ENCODE results near the gene ARVCF. TPM values are rescaled to one million over a fixed set of nuclear protein-coding genes. Genes with fewer than 3 reads are reported as not detected.

The ARVCF gene
- total and polyA plus RNA-seq, 2 experiments from 2014 or later = 15.6 to 122 TPM

GRCh38 chr22:20051927-20052308 is 35.3 kb upstream of the ARVCF start:
- H3K36me3 Mint-ChIP-seq (ENCODE audit: low read depth) = peaks cover 21% of the 10 kb centered on the region
- H3K4me1 Mint-ChIP-seq = no peaks in the 10 kb centered on the region
- no peak for ATAC-seq
- Histone ChIP-seq H3K27ac (ENCODE audit: low read depth) (no peak overlapping the region), H3F3A (replicated peaks; ENCODE audit: low read depth) (no peaks in the 10 kb centered on the region), H3K79me2 (replicated peaks; ENCODE audit: insufficient read depth) (no peaks in the 10 kb centered on the region), H2AFZ (no peak overlapping the region), H3K4me2 (no peak overlapping the region), H3K9me2 (ENCODE audit: insufficient read depth) (no peaks in the 10 kb centered on the region), H3K4me1 (ENCODE audit: insufficient read depth) (no peaks in the 10 kb centered on the region), H3K4me3 (no peak overlapping the region), H4K20me1 (replicated peaks; ENCODE audit: insufficient read depth) (no peaks in the 10 kb centered on the region; the same call in none of the 2 replicates), H3K36me3 (ENCODE audit: insufficient read depth) (no peaks in the 10 kb centered on the region), H3K27me3 (ENCODE audit: insufficient read depth) (no peaks in the 10 kb centered on the region)
- no peak overlapping the region for H3K27ac Mint-ChIP-seq
- TF ChIP-seq EZH2 (IDR thresholded peaks at IDR 0.05; ENCODE audit: low read depth, unreplicated experiment) = no peak
- TF ChIP-seq CREB1 (CRISPR knock-in tag; IDR thresholded peaks at IDR 0.05; ENCODE audit: low read depth) = no peak
- TF ChIP-seq ZNF331 (CRISPR knock-in tag; IDR thresholded peaks at IDR 0.05; ENCODE audit: low read depth) = no peak
- TF ChIP-seq JUNB (IDR thresholded peaks at IDR 0.05; ENCODE audit: unreplicated experiment) = no peak
- TF ChIP-seq CTCF (conservative IDR thresholded peaks at IDR 0.05; ENCODE audit: low read depth in 2 of 2) = no peak
- no peak for TF ChIP-seq NANOG (IDR thresholded peaks at IDR 0.05; ENCODE audit: borderline replicate concordance)
- no peak for TF ChIP-seq EZH2phosphoT487 (IDR thresholded peaks at IDR 0.05; ENCODE audit: unreplicated experiment)
- no peak for TF ChIP-seq ZNF114 (CRISPR knock-in tag; IDR thresholded peaks at IDR 0.05)
- no peak for TF ChIP-seq REST (IDR thresholded peaks at IDR 0.05; ENCODE audit: unreplicated experiment)
- no peak for TF ChIP-seq ETS1 (IDR thresholded peaks at IDR 0.05)
- TF ChIP-seq STAT1 (IDR thresholded peaks at IDR 0.05; ENCODE audit: unreplicated experiment) = no peak
- TF ChIP-seq ZNF462 (CRISPR knock-in tag; IDR thresholded peaks at IDR 0.05) = no peak
- TF ChIP-seq POLR2AphosphoS5 (IDR thresholded peaks at IDR 0.05; ENCODE audit: low read depth) = no peak
- H3K4me3 Mint-ChIP-seq = no peak overlapping the region
- no peak for DNase-seq (ENCODE audit: low spot score)
- peaks cover 15% of the 10 kb centered on the region for H3K9me3 Mint-ChIP-seq
- no peaks in the 10 kb centered on the region for H3K27me3 Mint-ChIP-seq (ENCODE audit: insufficient read depth, low read depth, poor library complexity)
